Putamen (tissue), 1 donor: ENCODE measurements around the gene LHFPL2.

Experiments
- DNase-seq: peaks from one replicate; pipeline ENCODE4 v3.0.0-alpha.2; 2016; ENCODE audit warnings: low spot score

LHFPL2 gene

GRCh38 chr5:78568212-78568611 lies 80.4 kb downstream of the LHFPL2 start:
- peak; percentile 66 for DNase-seq

- DNase-seq: no peak
Measured at GRCh38 chr5:78567617-78568016, 81.0 kb downstream of the LHFPL2 start.

DNA sequence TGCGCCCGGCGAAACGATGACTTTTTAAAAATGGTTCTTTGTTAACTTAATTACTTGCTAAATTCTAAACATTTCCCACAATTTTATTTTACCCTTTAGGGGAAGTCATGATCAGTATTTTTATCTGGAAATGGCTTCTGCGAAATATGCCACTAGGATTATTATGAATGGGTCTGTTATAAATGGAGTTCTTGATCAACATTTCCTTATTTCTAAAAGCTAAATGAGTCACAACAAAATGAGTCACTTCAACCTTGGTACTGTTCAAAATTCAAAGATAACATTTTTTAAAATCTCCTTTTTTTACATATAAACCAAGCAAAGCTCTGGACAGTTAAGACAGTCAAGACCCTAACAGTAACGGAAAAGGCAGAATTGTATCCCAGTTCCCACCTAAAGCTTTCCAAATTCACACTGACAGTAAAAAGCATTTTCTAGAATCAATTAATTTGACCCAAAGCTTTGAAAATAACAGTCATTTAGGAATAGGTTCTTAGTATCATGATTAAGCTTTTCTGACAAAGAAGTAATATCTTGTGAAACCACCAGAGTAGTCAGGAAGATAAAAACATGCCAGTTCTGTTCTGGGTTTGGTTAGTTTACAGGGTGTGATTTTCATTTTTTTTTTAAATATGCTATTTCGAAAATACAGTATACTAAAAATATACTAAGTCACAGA lies 81.7 kb downstream of the LHFPL2 start:
- no peak for DNase-seq

DNA sequence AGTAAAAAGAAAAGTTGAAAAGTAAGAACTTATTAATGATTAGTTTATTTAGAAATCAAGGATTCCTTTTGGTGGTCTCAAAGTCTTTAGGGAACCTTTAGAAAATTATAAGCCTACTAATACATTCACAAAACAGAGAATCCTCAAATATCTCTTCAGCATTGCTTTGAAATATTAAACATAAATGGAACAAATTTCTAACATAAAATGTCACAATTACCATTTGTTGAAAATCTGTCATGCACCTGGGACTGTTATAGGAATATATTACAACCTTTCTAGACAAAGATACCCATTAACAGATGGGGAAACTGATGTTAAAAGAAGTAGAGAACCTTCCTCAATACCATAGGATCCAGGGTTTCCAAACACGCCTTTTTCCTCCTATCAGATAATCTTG lies 83.2 kb downstream of the LHFPL2 start:
- no peak for DNase-seq

DNA sequence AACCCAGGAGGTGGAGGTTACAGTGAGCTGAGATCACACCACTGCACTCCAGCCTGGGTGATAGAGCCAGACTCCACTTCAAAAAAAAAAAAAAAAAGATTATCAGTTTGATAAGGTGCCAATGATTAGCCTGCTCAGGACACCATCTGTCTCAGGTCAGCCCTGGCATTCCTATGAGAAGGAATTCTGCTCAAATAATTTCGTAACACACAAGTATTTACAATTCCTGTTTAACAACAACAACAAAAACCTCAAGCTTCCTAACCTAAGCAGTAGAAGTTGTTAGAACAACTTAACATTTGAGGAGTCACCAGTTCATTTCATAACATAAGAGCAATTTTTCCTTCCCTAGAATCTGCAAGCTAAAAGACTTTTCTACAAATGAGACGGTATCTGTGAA lies 85.0 kb downstream of the LHFPL2 start:
- DNase-seq: no peak

- no peak for DNase-seq
Measured at GRCh38 chr5:78562714-78563330, 85.8 kb downstream of the LHFPL2 start.

GRCh38 chr5:78562001-78562400 lies 86.6 kb downstream of the LHFPL2 start:
- DNase-seq: no peak

- no peak for DNase-seq
Measured at GRCh38 chr5:78561261-78561660, 87.3 kb downstream of the LHFPL2 start.

GRCh38 chr5:78560000-78560855 lies 88.3 kb downstream of the LHFPL2 start:
- no peak for DNase-seq

DNA sequence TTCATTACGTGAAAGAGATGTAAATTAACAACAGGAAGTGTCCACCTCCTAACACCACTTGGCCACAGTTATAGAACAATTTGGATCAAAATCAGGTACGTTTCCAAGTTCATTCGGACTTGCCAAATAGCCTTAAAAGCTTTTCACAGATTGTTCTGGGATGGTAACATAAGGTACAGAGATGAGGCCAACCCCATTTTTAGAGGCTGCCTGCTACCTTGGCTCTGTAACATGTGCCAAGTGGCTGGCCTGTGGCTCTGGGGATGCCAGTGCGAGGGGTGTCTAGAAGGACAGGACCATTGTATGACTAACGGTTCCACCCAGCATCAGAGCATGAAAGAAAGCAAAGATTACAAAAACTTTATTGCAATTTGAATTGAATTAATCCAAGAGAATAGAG lies 91.0 kb downstream of the LHFPL2 start:
- DNase-seq: no peak

DNA sequence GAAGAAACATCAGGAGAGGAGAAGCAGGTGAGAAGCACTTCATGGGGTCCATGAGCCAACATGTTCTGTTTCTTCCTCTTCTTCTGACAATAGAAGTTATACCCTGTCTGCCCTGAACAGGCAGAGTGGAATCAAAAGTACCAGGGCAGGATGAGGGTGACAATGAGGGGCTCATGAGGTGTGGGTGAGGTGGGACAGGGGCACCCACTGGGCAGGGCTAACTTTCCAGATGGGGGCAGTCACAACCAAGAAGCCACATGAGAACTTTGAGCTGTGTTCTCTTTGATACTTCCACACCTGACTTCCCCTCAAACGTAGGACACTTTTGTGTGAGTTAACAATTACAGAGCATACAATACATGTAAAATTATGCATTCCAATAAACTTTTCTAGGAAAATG lies 92.7 kb downstream of the LHFPL2 start:
- DNase-seq: no peak

GRCh38 chr5:78554670-78555069 lies 93.9 kb downstream of the LHFPL2 start:
- no peak for DNase-seq

- no peak for DNase-seq
Measured at GRCh38 chr5:78553580-78554353, 94.8 kb downstream of the LHFPL2 start.

DNA sequence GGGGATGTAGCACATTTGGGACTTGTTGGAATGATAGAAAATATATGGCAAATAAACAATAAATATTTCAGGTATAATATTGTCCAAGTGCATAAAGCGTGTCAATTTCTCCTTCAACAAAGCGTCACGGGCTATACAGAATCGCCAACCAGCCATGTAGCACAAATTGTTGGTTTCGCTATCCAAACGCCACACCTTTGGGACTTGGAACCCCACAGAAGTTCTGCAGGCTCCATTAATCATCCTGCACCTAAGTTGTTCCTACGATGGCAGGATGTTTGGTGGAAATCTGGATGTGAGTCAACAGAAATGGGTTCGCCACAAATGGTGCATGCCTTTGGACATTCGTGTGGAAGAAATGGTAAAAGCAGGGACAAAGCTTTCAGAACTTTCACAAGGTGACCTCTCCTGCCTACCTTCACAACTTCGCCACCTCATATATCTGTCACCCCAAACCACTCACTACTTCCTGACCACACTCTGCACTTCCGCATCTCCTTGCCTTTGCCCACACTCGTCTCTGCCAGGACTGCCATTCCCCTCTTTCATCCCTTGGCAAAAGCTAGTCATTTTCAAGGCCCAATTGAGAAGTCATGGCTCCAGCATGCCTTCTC lies 95.7 kb downstream of the LHFPL2 start:
- no peak for DNase-seq

GRCh38 chr5:78550891-78551290 lies 97.7 kb downstream of the LHFPL2 start:
- no peak for DNase-seq

- peak; percentile 61 for DNase-seq
Measured at GRCh38 chr5:78549043-78549442, 99.5 kb downstream of the LHFPL2 start.

DNA sequence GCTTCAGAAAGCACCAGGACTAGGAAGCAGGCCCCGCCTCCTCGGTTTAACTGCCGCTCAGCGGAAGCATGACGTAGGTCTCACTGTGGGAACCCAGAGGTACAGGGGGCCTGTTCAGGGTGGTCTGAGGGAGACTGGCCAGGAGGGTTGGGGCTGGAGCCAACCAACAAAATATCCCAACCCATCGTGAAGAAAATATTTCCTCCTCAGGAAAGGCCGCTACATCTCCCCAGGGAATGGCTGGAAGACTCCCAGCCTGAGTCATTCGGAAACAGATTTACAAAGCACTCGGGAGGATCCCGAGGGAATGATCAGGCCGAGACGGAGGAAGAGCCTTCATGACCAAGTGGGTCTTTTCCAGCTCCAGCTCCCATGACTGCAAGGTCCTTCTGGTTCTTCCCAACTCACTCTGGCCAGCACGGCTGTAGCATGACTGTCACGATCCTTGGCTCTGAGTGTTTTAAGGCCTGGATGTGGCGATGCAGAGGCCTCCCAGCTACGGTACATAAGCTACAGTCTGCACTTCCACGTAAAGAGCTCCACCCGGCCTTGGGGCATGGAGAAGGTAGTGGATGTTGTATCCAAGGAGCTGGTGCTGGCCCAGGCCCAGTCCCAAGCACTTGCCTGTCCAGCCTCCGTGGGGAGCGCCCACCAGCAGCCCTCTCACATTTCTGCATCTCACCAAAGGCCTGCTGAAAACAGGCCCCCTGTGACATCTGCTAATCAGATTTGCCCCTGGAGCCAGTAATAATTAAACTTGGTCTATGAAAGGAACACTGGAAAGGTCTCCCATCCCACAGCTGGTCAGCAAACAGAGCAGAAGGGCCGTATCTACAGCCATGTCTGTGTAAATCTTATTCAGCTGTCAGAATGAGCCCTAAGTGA lies 100.6 kb downstream of the LHFPL2 start:
- DNase-seq: no peak

DNA sequence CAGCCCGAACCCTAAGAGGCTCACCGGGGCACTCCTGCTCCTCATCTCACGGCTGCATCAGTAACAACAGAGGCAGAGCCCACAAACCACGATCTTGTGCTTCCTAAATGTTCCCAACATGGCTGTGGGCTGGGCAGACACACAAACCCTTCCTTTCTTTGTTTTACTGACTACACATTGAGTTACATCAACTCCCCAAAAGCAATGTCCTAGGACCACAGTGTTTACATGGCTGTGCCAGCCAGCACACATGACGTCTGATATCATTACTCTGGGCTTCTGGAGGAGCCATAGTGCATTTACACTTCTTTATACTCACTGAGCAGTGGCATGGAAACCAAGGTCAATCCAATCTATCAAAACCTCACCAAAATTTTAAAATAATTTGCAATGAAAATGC lies 101.4 kb downstream of the LHFPL2 start:
- DNase-seq: no peak

DNA sequence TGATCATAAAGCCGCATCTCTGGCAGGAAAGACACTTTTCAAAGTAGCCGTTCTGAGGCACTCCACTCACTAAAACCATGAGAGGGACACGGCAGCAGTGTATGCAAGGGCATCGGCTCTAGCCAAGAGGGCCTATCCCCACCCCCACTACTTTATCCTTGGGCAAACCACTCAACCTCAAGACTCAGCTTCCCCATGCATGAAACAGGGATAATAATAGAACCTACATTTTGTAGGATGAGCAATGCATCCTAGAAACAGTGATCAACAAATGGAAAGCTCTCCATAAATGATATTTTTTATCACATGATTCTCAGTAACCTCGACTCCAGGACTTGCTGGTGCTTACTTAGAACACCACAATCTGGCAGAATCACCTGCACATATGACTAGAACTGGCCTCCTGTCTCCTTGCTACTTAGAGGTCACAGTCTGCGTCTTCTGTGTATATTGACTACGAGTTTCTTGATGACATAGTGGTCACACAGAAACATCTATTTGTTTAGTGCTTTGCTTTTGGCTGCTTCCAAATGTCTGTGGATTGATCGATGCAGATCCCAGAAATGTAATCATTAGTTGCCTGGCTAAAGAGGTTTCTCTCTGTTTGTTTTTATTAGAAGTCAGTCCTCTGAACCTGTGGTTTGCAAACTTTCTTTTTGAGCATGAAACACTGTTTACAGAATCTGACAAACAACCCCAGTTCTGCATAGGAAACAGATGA lies 102.1 kb downstream of the LHFPL2 start:
- DNase-seq: no peak

DNA sequence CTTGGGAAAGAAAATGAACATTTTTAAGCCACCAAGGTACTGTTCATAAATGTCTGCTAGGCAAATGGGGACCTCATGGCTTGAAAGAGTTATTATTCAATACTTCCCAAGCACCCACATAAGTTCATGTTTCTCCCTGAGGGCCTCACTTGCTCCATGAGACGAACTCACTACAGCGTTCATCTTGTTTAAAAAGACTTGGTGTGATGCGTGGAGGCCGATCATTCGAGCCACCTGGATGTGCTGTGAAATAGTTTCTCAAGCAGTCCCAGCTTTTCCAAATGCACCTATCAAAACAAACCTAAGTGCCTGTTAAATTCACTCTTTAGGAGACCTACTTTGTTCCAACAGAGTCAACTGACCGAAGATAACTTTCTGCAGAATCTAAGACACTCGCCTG lies 103.2 kb downstream of the LHFPL2 start:
- no peak for DNase-seq
